Karpas-422 (cell line): Measurements from ENCODE around the gene SLC25A26. TPM values are rescaled to one million over a fixed set of nuclear protein-coding genes. Genes with fewer than 3 reads are reported as not detected.

Source experiments
- DNase-seq: peaks from one replicate; pipeline ENCODE4 v3.0.0-alpha.2; 2015
- H2AFZ ChIP-seq: fragments of 200-600 bp; sonication (generic); 2 replicates; pipeline ENCODE4 v1.6.1; 2014; ENCODE audit warnings: antibody characterized with exemption, low read length, mixed read lengths
- H3K27ac ChIP-seq: fragments of 200-600 bp; sonication (generic); 2 replicates; pipeline ENCODE4 v1.5.1; 2014; ENCODE audit warnings: mild to moderate bottlenecking, low read length, moderate library complexity
- H3K27me3 ChIP-seq: fragments of 200-600 bp; sonication (generic); 2 replicates; pipeline ENCODE4 v1.6.1; 2014; ENCODE audit warnings: low read length, mixed read lengths
- H3K36me3 ChIP-seq: fragments of 200-600 bp; sonication (generic); 2 replicates; pipeline ENCODE4 v1.6.1; 2014; ENCODE audit warnings: low read length, mixed read lengths; ENCODE audit not compliant: insufficient read depth
- H3K4me1 ChIP-seq: fragments of 200-600 bp; sonication (generic); 2 replicates; pipeline ENCODE4 v1.6.1; 2014; ENCODE audit warnings: mild to moderate bottlenecking, low read length, mixed read lengths
- H3K4me2 ChIP-seq: fragments of 200-600 bp; sonication (generic); 2 replicates; pipeline ENCODE4 v1.6.1; 2014; ENCODE audit warnings: low read length, low read depth, mild to moderate bottlenecking; ENCODE audit not compliant: poor library complexity, severe bottlenecking
- H3K4me3 ChIP-seq: fragments of 200-600 bp; sonication (generic); 2 replicates; pipeline ENCODE4 v1.5.1; 2014; ENCODE audit warnings: mild to moderate bottlenecking, antibody characterized with exemption, low read length, mixed read lengths
- H3K79me2 ChIP-seq: fragments of 200-600 bp; sonication (generic); 2 replicates; pipeline ENCODE4 v1.6.1; 2014; ENCODE audit warnings: mild to moderate bottlenecking, low read length, mixed read lengths
- H3K9ac ChIP-seq: fragments of 200-600 bp; sonication (generic); 2 replicates; pipeline ENCODE4 v1.6.0; 2014; ENCODE audit warnings: low read length
- H3K9me2 ChIP-seq: fragments of 200-600 bp; sonication (generic), shearing (Covaris generic); replicated peaks from 2 replicates; pipeline ENCODE4 v1.6.0; 2014; ENCODE audit warnings: mild to moderate bottlenecking, low read length, moderate library complexity; ENCODE audit not compliant: insufficient read depth
- H3K9me3 ChIP-seq: fragments of 300-700, 200-600 bp; sonication (generic); 2 replicates; pipeline ENCODE4 v1.6.1; 2014; ENCODE audit warnings: low read length, mixed read lengths
- H4K20me1 ChIP-seq: fragments of 200-600 bp; sonication (generic); 2 replicates; pipeline ENCODE4 v1.6.1; 2014; ENCODE audit warnings: mild to moderate bottlenecking, antibody characterized with exemption, low read length, low read depth; ENCODE audit not compliant: insufficient read depth
- total RNA-seq: library from RNA; depleted of rRNA; stranded (reverse); fragments of >200 nt; shearing (Covaris generic); gene quantifications from 2 replicates; pipeline ENCODE4 v1.2.3, GENCODE V29; 2014; ENCODE audit warnings: low replicate concordance

SLC25A26 gene
- total RNA-seq, 1 experiment from 2014 or later, result 23.2 TPM

DNA sequence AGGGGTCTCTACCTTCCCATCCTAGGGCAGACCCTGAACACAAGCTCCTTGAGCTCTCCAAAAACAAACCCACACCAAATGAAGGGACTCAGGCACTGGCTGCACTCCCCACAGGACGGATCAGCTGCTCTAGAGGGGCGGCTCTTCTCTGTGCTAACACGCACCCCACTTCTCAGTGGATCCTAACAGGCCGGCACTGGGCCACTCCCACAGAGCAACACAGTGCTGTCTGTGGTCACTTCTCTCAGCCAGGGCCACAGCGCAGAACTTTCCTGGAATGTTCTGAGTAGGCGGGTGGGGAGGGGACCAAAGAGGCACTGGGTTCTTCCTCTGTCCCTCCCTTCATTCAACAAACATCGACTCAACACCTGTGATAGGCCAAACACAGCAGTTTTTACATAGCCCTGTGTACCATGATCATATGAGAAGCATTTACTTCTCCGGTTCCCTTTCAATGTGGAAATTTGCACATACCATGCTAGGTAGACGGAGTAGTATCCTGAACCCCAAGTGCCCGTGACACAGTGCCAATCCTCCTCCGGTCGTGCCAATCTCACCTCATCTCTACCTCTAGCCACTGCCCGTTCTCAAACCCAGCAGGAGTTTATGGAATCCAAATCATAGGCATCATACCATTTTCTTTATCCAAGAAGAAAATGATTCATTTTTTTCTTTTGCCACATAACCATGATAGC is 181.9 kb downstream of the SLC25A26 start:
- H3K4me3 ChIP-seq, result no peak overlapping the region
- no peaks in the 10 kb centered on the region for H3K9me3 ChIP-seq
- no peaks in the 10 kb centered on the region for H3K9me2 ChIP-seq
- no peaks in the 10 kb centered on the region for H4K20me1 ChIP-seq
- no peak overlapping the region for H3K27ac ChIP-seq
- peaks cover 9% of the 10 kb centered on the region for H3K4me1 ChIP-seq
- no peak overlapping the region for H3K9ac ChIP-seq
- H3K36me3 ChIP-seq, result peaks cover 6% of the 10 kb centered on the region; the same call in 1 of the 2 replicates
- H3K4me2 ChIP-seq, result no peak overlapping the region
- no peaks in the 10 kb centered on the region for H3K27me3 ChIP-seq
- no peak overlapping the region for H2AFZ ChIP-seq
- DNase-seq, result no peak
- H3K79me2 ChIP-seq, result no peaks in the 10 kb centered on the region

GRCh38 chr3:66403323-66403990 is 182.7 kb downstream of the SLC25A26 start:
- no peaks in the 10 kb centered on the region for H3K79me2 ChIP-seq
- no peak overlapping the region for H3K27ac ChIP-seq
- no peaks in the 10 kb centered on the region for H3K9me3 ChIP-seq
- no peaks in the 10 kb centered on the region for H3K27me3 ChIP-seq
- no peak overlapping the region for H3K9ac ChIP-seq
- H3K4me1 ChIP-seq, result peaks cover 16% of the 10 kb centered on the region
- H3K4me3 ChIP-seq, result no peak overlapping the region
- no peak for DNase-seq
- no peak overlapping the region for H2AFZ ChIP-seq
- peaks cover 6% of the 10 kb centered on the region; the same call in 1 of the 2 replicates for H3K36me3 ChIP-seq
- no peak overlapping the region for H3K4me2 ChIP-seq
- H4K20me1 ChIP-seq, result no peaks in the 10 kb centered on the region
- H3K9me2 ChIP-seq, result no peaks in the 10 kb centered on the region

- Histone ChIP-seq H3K79me2 (no peaks in the 10 kb centered on the region), H3K27ac (no peak overlapping the region), H3K4me2 (no peak overlapping the region), H2AFZ (no peak overlapping the region), H3K36me3 (peaks cover 6% of the 10 kb centered on the region; the same call in 1 of the 2 replicates), H3K9me3 (no peaks in the 10 kb centered on the region), H3K4me1 (peaks cover 23% of the 10 kb centered on the region), H3K4me3 (no peak overlapping the region), H3K9ac (no peak overlapping the region), H4K20me1 (no peaks in the 10 kb centered on the region), H3K9me2 (no peaks in the 10 kb centered on the region), H3K27me3 (no peaks in the 10 kb centered on the region)
- no peak for DNase-seq
Measured at GRCh38 chr3:66404197-66404596, 183.4 kb downstream of the SLC25A26 start.

DNA sequence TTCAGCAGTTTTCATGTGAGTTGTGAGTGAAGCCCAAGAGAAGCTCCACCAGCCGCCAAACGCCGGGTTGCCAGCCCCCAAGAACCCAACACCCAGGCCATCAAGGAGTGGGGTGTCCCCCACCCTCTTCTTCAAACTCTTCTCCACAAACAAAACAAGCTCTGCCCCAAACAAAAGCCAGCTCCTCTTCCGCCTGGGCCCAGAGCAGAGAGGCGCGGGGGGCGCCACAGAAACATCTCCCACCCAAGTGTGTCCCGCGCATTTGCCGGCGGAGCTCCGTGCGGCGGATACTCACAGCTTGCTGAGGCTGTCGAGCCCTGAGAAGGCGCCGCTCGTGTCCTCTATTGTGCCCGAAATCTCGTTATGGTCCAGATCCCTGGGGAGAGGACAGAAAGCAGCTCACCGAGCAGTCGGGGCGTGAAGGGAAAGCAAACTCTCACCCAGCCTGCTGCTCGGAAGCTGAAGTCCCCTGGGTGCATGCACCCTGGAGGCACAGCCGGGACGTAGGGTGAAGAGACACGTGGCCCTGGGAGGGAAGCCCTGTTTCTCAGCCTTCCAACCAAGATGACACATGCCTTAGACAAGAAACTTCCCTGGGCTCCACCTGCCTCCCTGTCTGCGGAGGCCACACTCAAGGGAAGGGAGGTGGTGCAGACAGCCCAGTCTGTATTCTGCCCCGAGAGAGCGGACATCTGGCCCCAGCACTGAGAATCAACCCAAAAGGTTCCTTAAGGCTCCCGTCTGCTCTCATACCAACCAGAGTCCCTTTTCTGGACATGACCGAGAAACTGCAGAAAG is 184.3 kb downstream of the SLC25A26 start:
- peaks cover 10% of the 10 kb centered on the region for H3K36me3 ChIP-seq
- no peak overlapping the region for H2AFZ ChIP-seq
- H3K79me2 ChIP-seq, result no peaks in the 10 kb centered on the region
- no peaks in the 10 kb centered on the region for H3K9me2 ChIP-seq
- no peaks in the 10 kb centered on the region for H3K9me3 ChIP-seq
- H4K20me1 ChIP-seq, result no peaks in the 10 kb centered on the region
- H3K4me2 ChIP-seq, result no peak overlapping the region
- H3K27ac ChIP-seq, result no peak overlapping the region
- peaks cover 32% of the 10 kb centered on the region for H3K4me1 ChIP-seq
- no peak for DNase-seq
- H3K27me3 ChIP-seq, result no peaks in the 10 kb centered on the region
- H3K9ac ChIP-seq, result no peak overlapping the region
- H3K4me3 ChIP-seq, result no peak overlapping the region

GRCh38 chr3:66405701-66406091 is 184.9 kb downstream of the SLC25A26 start:
- Histone ChIP-seq H3K27me3 (no peaks in the 10 kb centered on the region), H3K4me1 (peaks cover 38% of the 10 kb centered on the region), H3K36me3 (peaks cover 10% of the 10 kb centered on the region), H3K4me3 (no peak overlapping the region), H2AFZ (no peak overlapping the region), H4K20me1 (no peaks in the 10 kb centered on the region), H3K9ac (no peak overlapping the region), H3K9me3 (no peaks in the 10 kb centered on the region), H3K4me2 (no peak overlapping the region), H3K27ac (0 out of 2 replicates have a peak overlapping the region, but pooled peaks have one; percentile 41), H3K79me2 (peaks cover 2% of the 10 kb centered on the region; the same call in 1 of the 2 replicates), H3K9me2 (no peaks in the 10 kb centered on the region)
- no peak for DNase-seq

DNA sequence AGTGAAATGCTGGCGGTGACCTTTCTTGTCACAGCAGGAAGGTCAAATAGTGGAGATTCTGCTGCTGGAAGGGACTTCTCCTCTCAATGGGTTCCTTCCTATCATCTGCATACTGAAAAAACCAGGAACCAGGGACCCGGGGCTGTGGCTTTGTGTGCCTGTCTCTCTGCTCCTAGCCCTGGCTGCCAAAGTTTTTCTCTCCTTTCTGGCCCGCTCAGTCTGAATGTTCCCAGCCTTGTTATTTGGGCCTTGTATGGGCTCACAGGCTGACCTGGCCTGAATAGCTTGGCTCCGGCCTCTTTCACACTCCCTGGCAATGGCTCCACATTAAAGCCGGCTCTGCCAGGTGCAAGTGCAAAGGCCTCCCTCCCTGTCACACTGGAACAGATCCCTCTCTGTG is 185.4 kb downstream of the SLC25A26 start:
- peaks cover 10% of the 10 kb centered on the region for H3K36me3 ChIP-seq
- H3K9me3 ChIP-seq, result no peaks in the 10 kb centered on the region
- no peaks in the 10 kb centered on the region for H3K27me3 ChIP-seq
- peaks cover 43% of the 10 kb centered on the region for H3K4me1 ChIP-seq
- H3K27ac ChIP-seq, result peak overlapping the region; percentile 41; the same call in 1 of the 2 replicates
- H3K4me3 ChIP-seq, result no peak overlapping the region
- no peak overlapping the region for H2AFZ ChIP-seq
- H4K20me1 ChIP-seq, result no peaks in the 10 kb centered on the region
- no peaks in the 10 kb centered on the region for H3K9me2 ChIP-seq
- H3K9ac ChIP-seq, result no peak overlapping the region
- peaks cover 4% of the 10 kb centered on the region; the same call in 1 of the 2 replicates for H3K79me2 ChIP-seq
- no peak overlapping the region for H3K4me2 ChIP-seq
- DNase-seq, result no peak

- Histone ChIP-seq H3K9ac (no peak overlapping the region), H3K4me1 (peaks cover 50% of the 10 kb centered on the region), H3K79me2 (peaks cover 4% of the 10 kb centered on the region; the same call in 1 of the 2 replicates), H2AFZ (no peak overlapping the region), H3K4me3 (no peak overlapping the region), H3K36me3 (peaks cover 10% of the 10 kb centered on the region), H3K27me3 (no peaks in the 10 kb centered on the region), H3K9me2 (no peaks in the 10 kb centered on the region), H3K9me3 (no peaks in the 10 kb centered on the region), H3K4me2 (no peak overlapping the region), H4K20me1 (no peaks in the 10 kb centered on the region), H3K27ac (peak overlapping the region; percentile 41; the same call in 1 of the 2 replicates)
- no peak for DNase-seq
Measured at GRCh38 chr3:66406831-66407610, 186.2 kb downstream of the SLC25A26 start.
